IMR-90 (cell line): Measurements from ENCODE around the gene AKAP13. TPM values are rescaled to one million over a fixed set of nuclear protein-coding genes. Genes with fewer than 3 reads are reported as not detected.

Experiments used
- ATAC-seq: fragments of 200-7000 bp; cut with Tn5 transposase; 2 replicates; pipeline ENCODE4 v1.9.1; 2020; ENCODE audit warnings: low read depth, mild to moderate bottlenecking, moderate library complexity
- BruUV-seq: library from RNA; stranded (reverse); fragments of 400-500 nt; replicated peaks from 2 replicates; lab custom pipeline; 2021; lab: Mats Ljungman, UMichigan
- CTCF ChIA-PET: fragments of 300-600 bp; formaldehyde crosslinking; extraction: SDS; loops from one replicate; lab custom pipeline; 2021; ENCODE audit warnings: antibody characterized with exemption; lab: Yijun Ruan, JAX
- POLR2A ChIA-PET: fragments of 300-600 bp; sonication (Branson Sonifier 250); formaldehyde crosslinking; loops from one replicate; lab custom pipeline; 2022; ENCODE audit warnings: antibody characterized with exemption; ENCODE audit not compliant: unreplicated experiment; lab: Charles Lee
- DNase-seq: peaks from one replicate; pipeline ENCODE4 v3.0.0; 2013
- H2AFZ ChIP-seq: replicated peaks from 2 replicates; pipeline ENCODE3; 2013; ENCODE audit warnings: low read length, mild to moderate bottlenecking; ENCODE audit not compliant: poor library complexity
- H2AK5ac ChIP-seq: 2 replicates; pipeline ENCODE4 v1.6.1; 2013; ENCODE audit warnings: low read depth, low read length, inconsistent platforms
- H2AK9ac ChIP-seq: replicated peaks from 2 replicates; pipeline ENCODE3; 2013; ENCODE audit warnings: mild to moderate bottlenecking, low read depth, low read length, moderate library complexity; ENCODE audit not compliant: poor library complexity
- H2BK120ac ChIP-seq: 2 replicates; pipeline ENCODE4 v1.6.1; 2013; ENCODE audit warnings: low read depth, low read length, inconsistent platforms
- H2BK15ac ChIP-seq: 3 replicates; pipeline ENCODE4 v1.6.1; 2013; ENCODE audit warnings: low read depth, low read length, inconsistent platforms
- H2BK20ac ChIP-seq: 2 replicates; pipeline ENCODE4 v1.6.1; 2013; ENCODE audit warnings: low read depth, mild to moderate bottlenecking, inconsistent platforms, low read length, moderate library complexity
- H2BK5ac ChIP-seq: 2 replicates; pipeline ENCODE4 v1.6.1; 2013; ENCODE audit warnings: mild to moderate bottlenecking, low read depth, low read length, inconsistent platforms; ENCODE audit not compliant: poor library complexity, severe bottlenecking
- H3K14ac ChIP-seq: replicated peaks from 2 replicates; pipeline ENCODE4 v1.6.1; 2013; ENCODE audit warnings: low read depth, low read length, inconsistent platforms
- H3K18ac ChIP-seq: 2 replicates; pipeline ENCODE4 v1.6.1; 2013; ENCODE audit warnings: low read depth, low read length, control low read depth
- H3K23ac ChIP-seq: 2 replicates; pipeline ENCODE4 v1.6.1; 2013; ENCODE audit warnings: low read depth, low read length, inconsistent platforms
- H3K27ac ChIP-seq: 2 replicates; pipeline ENCODE4 v1.5.1; 2013; ENCODE audit warnings: mild to moderate bottlenecking, control low read depth, low read length; ENCODE audit not compliant: insufficient read depth
- H3K27me3 ChIP-seq: 2 replicates; pipeline ENCODE4 v1.6.1; 2013; ENCODE audit warnings: low read length; ENCODE audit not compliant: control insufficient read depth, insufficient read depth
- H3K36me3 ChIP-seq: 2 replicates; pipeline ENCODE4 v1.6.1; 2013; ENCODE audit warnings: low read length, mixed read lengths; ENCODE audit not compliant: control insufficient read depth, insufficient read depth
- H3K4ac ChIP-seq: 2 replicates; pipeline ENCODE4 v1.6.1; 2013; ENCODE audit warnings: low read depth, low read length, inconsistent platforms
- H3K4me1 ChIP-seq: 2 replicates; pipeline ENCODE4 v1.6.1; 2013; ENCODE audit warnings: low read length, mixed read lengths; ENCODE audit not compliant: control insufficient read depth, insufficient read depth
- H3K4me2 ChIP-seq: 2 replicates; pipeline ENCODE4 v1.6.1; 2013; ENCODE audit warnings: low read depth, mild to moderate bottlenecking, control low read depth, low read length, moderate library complexity
- H3K4me3 ChIP-seq: 2 replicates; pipeline ENCODE4 v1.5.1; 2013; ENCODE audit warnings: low read depth, mild to moderate bottlenecking, control low read depth, low read length, moderate library complexity; ENCODE audit not compliant: insufficient read depth
- H3K56ac ChIP-seq: 2 replicates; pipeline ENCODE4 v1.6.1; 2013; ENCODE audit warnings: low read length, inconsistent platforms; ENCODE audit not compliant: insufficient read depth; ENCODE audit errors: extremely low read depth
- H3K79me1 ChIP-seq, 2 experiments: 2 replicates each; pipeline ENCODE4 v1.6.1; 2013; ENCODE audit warnings: low read length in 2 of 2, inconsistent platforms in 1 of 2, low read depth in 1 of 2
- H3K9ac ChIP-seq: 2 replicates; pipeline ENCODE4 v1.6.1; 2013; ENCODE audit warnings: low read depth, low read length, control low read depth
- H3K9me1 ChIP-seq: 2 replicates; pipeline ENCODE4 v1.6.1; 2013; ENCODE audit warnings: low read length, inconsistent platforms; ENCODE audit not compliant: insufficient read depth
- H3K9me3 ChIP-seq: 2 replicates; pipeline ENCODE4 v1.6.1; 2013; ENCODE audit warnings: low read length; ENCODE audit not compliant: control insufficient read depth, insufficient read depth
- H4K20me1 ChIP-seq: 2 replicates; pipeline ENCODE4 v1.6.1; 2013; ENCODE audit warnings: low read length, inconsistent platforms; ENCODE audit not compliant: insufficient read depth
- H4K5ac ChIP-seq: 2 replicates; pipeline ENCODE4 v1.6.1; 2013; ENCODE audit warnings: mild to moderate bottlenecking, low read depth, low read length, control low read depth
- H4K8ac ChIP-seq, 2 experiments: 2 replicates each; pipeline ENCODE4 v1.6.1; 2013; ENCODE audit warnings: low read depth in 2 of 2, low read length in 2 of 2, control low read depth in 1 of 2, inconsistent platforms in 1 of 2
- H4K91ac ChIP-seq: 2 replicates; pipeline ENCODE4 v1.6.1; 2013; ENCODE audit warnings: low read depth, low read length, inconsistent platforms; ENCODE audit not compliant: insufficient read depth
- ELK1 ChIP-seq: fragments of 150-350 bp; IDR thresholded peaks from 2 replicates; pipeline ENCODE4 v1.6.1; 2016; ENCODE audit warnings: low read depth, mild to moderate bottlenecking, low read length, moderate library complexity, borderline replicate concordance
- RAD21 ChIP-seq: IDR thresholded peaks from 2 replicates; pipeline ENCODE4 v1.6.1; 2012; ENCODE audit warnings: low read length, improper control_type of control experiment
- RCOR1 ChIP-seq: IDR thresholded peaks from 2 replicates; pipeline ENCODE4 v1.6.1; 2012; ENCODE audit warnings: mild to moderate bottlenecking, low read length, improper control_type of control experiment; ENCODE audit not compliant: insufficient replicate concordance
- WGBS, 2 experiments: methylation state at CpG; one replicate each; pipeline versions ENCODE4 v1.1.5 to v1.1.7; 2013; ENCODE audit warnings: missing lambda C conversion rate in 2 of 2; ENCODE audit not compliant: insufficient read length in 1 of 2; ENCODE audit errors: extremely low coverage in 2 of 2; 5-methylcytosine and 5-hydroxymethylcytosine counted together
- dilution Hi-C: fragments of 300-500 bp; cut with HindIII; formaldehyde crosslinking; loops from one replicate; pipeline ENCODE4 v1.14.3; 2018; ENCODE audit warnings: low sequenced_read_pairs; ENCODE audit not compliant: unreplicated experiment
- in situ Hi-C: fragments of 300-500 bp; cut with MboI; formaldehyde crosslinking; loops from 3 replicates; pipeline ENCODE4 v1.14.3; 2019; ENCODE audit warnings: low sequenced_read_pairs, inconsistent platforms, mixed read lengths
- intact Hi-C: fragments of 100-400 bp; cut with micrococcal nuclease; formaldehyde crosslinking; loops from 2 replicates; pipeline ENCODE4 v1.10.0; 2022
- polyA plus RNA-seq, 3 experiments: library from polyadenylated mRNA; depleted of rRNA; stranded (reverse); fragments of >200 nt; gene quantifications; 2 replicates each; pipeline ENCODE4 v1.2.3, GENCODE V29; 2012; ENCODE audit warnings: low replicate concordance in 1 of 3
- total RNA-seq: library from RNA; depleted of rRNA; stranded (reverse); fragments of >200 nt; gene quantifications from 2 replicates; pipeline ENCODE4 v1.2.3, GENCODE V29; 2012

AKAP13 gene
- total and polyA plus RNA-seq, 2 of the 4 experiments (the other 2 are of a cell fraction) = 10.4 to 46.4 TPM

GRCh38 chr15:85681386-85681785, 301.0 kb downstream of the AKAP13 start:
- intact Hi-C loops (no loop called here), dilution Hi-C loops (no loop called here), in situ Hi-C loops (no loop called here)
- no TSS peak for BruUV-seq
- H3K4me1 ChIP-seq = no peaks in the 10 kb centered on the region; the same call in 1 of the 2 replicates
- H3K4me2 ChIP-seq = no peak overlapping the region
- H3K23ac ChIP-seq = no peak overlapping the region
- no peaks in the 10 kb centered on the region for H4K20me1 ChIP-seq
- H2BK5ac ChIP-seq = no peak overlapping the region
- no CpG with 5 or more reads among the region's 4 CpGs for WGBS, 2 experiments
- POLR2A ChIA-PET = no interaction called here
- CTCF ChIA-PET = no interaction called here
- H4K5ac ChIP-seq = no peak overlapping the region
- no peak for ATAC-seq
- no peak overlapping the region for H3K56ac ChIP-seq
- TF ChIP-seq ELK1 (no peak), RAD21 (no peak), RCOR1 (no peak)
- peaks cover 8% of the 10 kb centered on the region for H3K9me1 ChIP-seq
- H4K91ac ChIP-seq = no peak overlapping the region
- no peaks in the 10 kb centered on the region for H3K27me3 ChIP-seq
- no peak overlapping the region for H3K9ac ChIP-seq
- H3K4ac ChIP-seq = no peak overlapping the region
- no peak overlapping the region for H4K8ac ChIP-seq
- H2AK5ac ChIP-seq = no peak overlapping the region
- H3K36me3 ChIP-seq = peaks cover 9% of the 10 kb centered on the region
- H2AK9ac ChIP-seq = no peak overlapping the region
- no peak overlapping the region for H3K27ac ChIP-seq
- H3K4me3 ChIP-seq = no peak overlapping the region
- no peak overlapping the region for H3K18ac ChIP-seq
- no peak for DNase-seq
- H3K9me3 ChIP-seq = no peaks in the 10 kb centered on the region
- no peak overlapping the region for H2BK120ac ChIP-seq
- no peak overlapping the region for H2BK20ac ChIP-seq
- H3K14ac ChIP-seq = no peak overlapping the region
- peaks cover 0 to 7% of the 10 kb centered on the region in 2 experiments; a peak in 1 of 4 replicates for H3K79me1 ChIP-seq
- H2AFZ ChIP-seq = no peak overlapping the region
- no peak overlapping the region for H2BK15ac ChIP-seq
